Measurements from ENCODE around the gene WDR37.
"Not testable (repeated sequence)": the region's sequence is repeated elsewhere in the genome, so short reads cannot be mapped to it uniquely, and the experiment has no call there.

The WDR37 gene

GRCh38 chr10:1109795-1110673 is 53.8 kb downstream of the WDR37 start:
- peak; percentile 36 to 56 (median 44) for DNase-seq

- DNase-seq: no peak
These were observed 54.5 kb downstream of the WDR37 start for GRCh38 chr10:1110674-1111119.

GRCh38 chr10:1114315-1114714 is 58.1 kb downstream of the WDR37 start:
- no peak for DNase-seq

GRCh38 chr10:1114719-1115606 is 58.8 kb downstream of the WDR37 start:
- no peak for DNase-seq

GRCh38 chr10:1115607-1115955 is 59.4 kb downstream of the WDR37 start:
- no peak for DNase-seq

GRCh38 chr10:1116051-1116450 is 59.9 kb downstream of the WDR37 start:
- DNase-seq: no peak

GRCh38 chr10:1116696-1117280 is 60.6 kb downstream of the WDR37 start:
- no peak for DNase-seq

GRCh38 chr10:1117651-1118050 is 61.5 kb downstream of the WDR37 start:
- DNase-seq: no peak

- DNase-seq: not testable (repeated sequence)
These were observed 62.1 kb downstream of the WDR37 start for GRCh38 chr10:1118318-1118717.

GRCh38 chr10:1119027-1119426 is 62.8 kb downstream of the WDR37 start:
- DNase-seq: no peak

GRCh38 chr10:1119501-1119900 is 63.3 kb downstream of the WDR37 start:
- no peak for DNase-seq

GRCh38 chr10:1120306-1120705 is 64.1 kb downstream of the WDR37 start:
- no peak for DNase-seq

- no peak for DNase-seq
These were observed 64.6 kb downstream of the WDR37 start for GRCh38 chr10:1120801-1121211.

GRCh38 chr10:1121271-1121970 is 65.2 kb downstream of the WDR37 start:
- no peak for DNase-seq

- no peak for DNase-seq
These were observed 66.2 kb downstream of the WDR37 start for GRCh38 chr10:1122349-1122748.

- DNase-seq: peak; percentile 41 to 51 (median 44)
These were observed 67.0 kb downstream of the WDR37 start for GRCh38 chr10:1123198-1123597.

- no peak for DNase-seq
These were observed 67.8 kb downstream of the WDR37 start for GRCh38 chr10:1123972-1124371.

GRCh38 chr10:1124796-1125195 is 68.6 kb downstream of the WDR37 start:
- no peak for DNase-seq

- no peak for DNase-seq
These were observed 70.3 kb downstream of the WDR37 start for GRCh38 chr10:1126461-1126860.

GRCh38 chr10:1127629-1128028 is 71.4 kb downstream of the WDR37 start:
- no peak for DNase-seq

- DNase-seq: no peak
These were observed 71.9 kb downstream of the WDR37 start for GRCh38 chr10:1128115-1128514.

GRCh38 chr10:1128649-1129048 is 72.5 kb downstream of the WDR37 start:
- no peak for DNase-seq

GRCh38 chr10:1130226-1130625 is 74.0 kb downstream of the WDR37 start:
- no peak for DNase-seq

All from suppressor macrophage (primary cell).